ENCODE results near the gene CCDC142. TPM values are rescaled to one million over a fixed set of nuclear protein-coding genes. Genes with fewer than 3 reads are reported as not detected.

CCDC142 gene
- total RNA-seq, 4 donors from 2014 or later: 7.3 to 41.6 (median 13.7) TPM

DNA sequence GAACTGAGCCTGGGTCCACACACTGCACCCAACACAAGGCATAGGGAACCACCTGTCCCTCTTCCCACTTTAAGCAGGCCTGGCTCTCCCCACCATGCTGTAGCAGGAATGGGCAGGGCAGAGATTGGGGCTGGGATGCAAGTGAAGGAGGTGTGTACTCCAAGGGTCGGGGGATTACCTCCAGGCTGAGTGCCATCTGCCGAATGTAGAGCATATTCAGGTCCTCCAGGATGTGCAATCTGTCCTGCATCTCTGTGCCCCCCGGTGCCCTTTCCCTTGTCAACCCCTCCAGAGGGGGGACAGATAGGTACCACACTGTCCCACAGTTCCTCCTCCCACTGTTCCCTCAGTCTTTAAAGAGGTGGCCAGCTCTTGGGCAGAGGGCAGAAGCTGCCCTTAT, 43.4 kb downstream of the CCDC142 start:
- no peaks in the 10 kb centered on the region for H3K36me3 ChIP-seq
- H3K27ac ChIP-seq: peak overlapping the region in 3 of 4 donors; percentile 70 to 88 (median 84)
- TF ChIP-seq EP300 (IDR thresholded peaks at IDR 0.05) (no peak), POLR2A (IDR thresholded peaks at IDR 0.05) (no peak)
- H3K27me3 ChIP-seq: peaks cover 29% of the 10 kb centered on the region
- peaks cover 0 to 66% (median 13%) of the 10 kb centered on the region in 3 donors for H3K4me1 ChIP-seq
- WGBS, 2 donors (ENCODE audit: low coverage in 1 of 2): 0% methylated on average over 1 of the region's 3 CpGs; no CpG with 5 or more reads in 1 of the 2 donors
- ATAC-seq: no peak
- H3K9me3 ChIP-seq: no peaks in the 10 kb centered on the region
- peak overlapping the region; percentile 48 to 49 for H3K4me3 ChIP-seq

GRCh38 chr2:74438248-74438647, 44.5 kb downstream of the CCDC142 start:
- WGBS, 2 donors (ENCODE audit: low coverage in 1 of 2): 75 to 86% methylated on average over 1 of the region's 1 CpG
- H3K4me1 ChIP-seq: peaks cover 0 to 66% (median 13%) of the 10 kb centered on the region in 3 donors
- H3K4me3 ChIP-seq: peak overlapping the region in 1 of 2 donors; percentile 3
- TF ChIP-seq POLR2A (IDR thresholded peaks at IDR 0.05): no peak
- no peak for TF ChIP-seq POLR2AphosphoS5 (IDR thresholded peaks at IDR 0.05)
- no peak for TF ChIP-seq EP300 (IDR thresholded peaks at IDR 0.05)
- TF ChIP-seq, protein P1, sequence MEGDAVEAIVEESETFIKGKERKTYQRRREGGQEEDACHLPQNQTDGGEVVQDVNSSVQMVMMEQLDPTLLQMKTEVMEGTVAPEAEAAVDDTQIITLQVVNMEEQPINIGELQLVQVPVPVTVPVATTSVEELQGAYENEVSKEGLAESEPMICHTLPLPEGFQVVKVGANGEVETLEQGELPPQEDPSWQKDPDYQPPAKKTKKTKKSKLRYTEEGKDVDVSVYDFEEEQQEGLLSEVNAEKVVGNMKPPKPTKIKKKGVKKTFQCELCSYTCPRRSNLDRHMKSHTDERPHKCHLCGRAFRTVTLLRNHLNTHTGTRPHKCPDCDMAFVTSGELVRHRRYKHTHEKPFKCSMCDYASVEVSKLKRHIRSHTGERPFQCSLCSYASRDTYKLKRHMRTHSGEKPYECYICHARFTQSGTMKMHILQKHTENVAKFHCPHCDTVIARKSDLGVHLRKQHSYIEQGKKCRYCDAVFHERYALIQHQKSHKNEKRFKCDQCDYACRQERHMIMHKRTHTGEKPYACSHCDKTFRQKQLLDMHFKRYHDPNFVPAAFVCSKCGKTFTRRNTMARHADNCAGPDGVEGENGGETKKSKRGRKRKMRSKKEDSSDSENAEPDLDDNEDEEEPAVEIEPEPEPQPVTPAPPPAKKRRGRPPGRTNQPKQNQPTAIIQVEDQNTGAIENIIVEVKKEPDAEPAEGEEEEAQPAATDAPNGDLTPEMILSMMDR (IDR thresholded peaks at IDR 0.05): no peak
- H3K36me3 ChIP-seq: no peaks in the 10 kb centered on the region
- no peaks in the 10 kb centered on the region for H3K9me3 ChIP-seq
- ATAC-seq: no peak
- H3K27ac ChIP-seq: no peak overlapping the region
- peaks cover 24% of the 10 kb centered on the region for H3K27me3 ChIP-seq

DNA sequence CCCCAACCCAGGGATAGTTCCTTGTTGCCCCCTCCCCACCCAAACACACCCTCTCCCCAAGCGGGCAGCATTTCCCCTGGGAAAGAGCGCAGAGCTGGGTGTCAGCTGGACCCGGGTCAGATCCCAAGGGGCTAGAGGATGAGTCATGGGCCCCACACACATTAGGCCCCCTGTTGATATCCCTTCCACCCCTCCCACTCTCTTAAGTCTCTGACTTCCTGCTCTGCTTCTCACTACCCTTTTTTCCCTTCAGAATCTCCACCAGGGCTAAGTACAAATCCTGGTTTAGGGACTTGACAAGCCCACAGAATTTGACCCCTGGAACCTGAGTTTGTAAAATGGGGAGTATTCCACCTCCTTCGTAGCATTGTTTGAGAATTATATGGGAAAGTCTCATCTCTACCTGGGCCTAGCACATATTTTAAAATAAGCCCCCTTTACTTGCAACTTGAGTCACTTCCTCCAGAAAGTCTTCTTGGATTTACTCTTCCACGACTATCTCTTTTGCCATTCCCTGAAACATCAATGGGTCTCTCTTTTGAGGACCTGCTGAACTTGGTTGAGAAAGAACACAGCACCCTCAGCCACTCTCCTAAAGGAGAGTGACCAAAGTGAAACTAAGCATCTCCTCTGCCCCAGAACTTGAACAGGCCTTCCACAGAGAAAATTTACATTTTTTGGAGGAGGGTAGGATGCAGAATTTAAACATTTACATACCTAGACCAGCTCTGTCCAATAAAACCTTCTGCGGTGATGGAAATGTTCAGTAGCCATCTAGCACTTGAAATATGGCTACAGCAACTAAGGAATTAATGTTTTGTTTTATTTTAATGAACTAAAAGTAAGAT, 45.7 kb downstream of the CCDC142 start:
- peaks cover 0 to 64% (median 13%) of the 10 kb centered on the region in 3 donors for H3K4me1 ChIP-seq
- H3K4me3 ChIP-seq: peak overlapping the region in 1 of 2 donors; percentile 30
- ATAC-seq: no peak

DNA sequence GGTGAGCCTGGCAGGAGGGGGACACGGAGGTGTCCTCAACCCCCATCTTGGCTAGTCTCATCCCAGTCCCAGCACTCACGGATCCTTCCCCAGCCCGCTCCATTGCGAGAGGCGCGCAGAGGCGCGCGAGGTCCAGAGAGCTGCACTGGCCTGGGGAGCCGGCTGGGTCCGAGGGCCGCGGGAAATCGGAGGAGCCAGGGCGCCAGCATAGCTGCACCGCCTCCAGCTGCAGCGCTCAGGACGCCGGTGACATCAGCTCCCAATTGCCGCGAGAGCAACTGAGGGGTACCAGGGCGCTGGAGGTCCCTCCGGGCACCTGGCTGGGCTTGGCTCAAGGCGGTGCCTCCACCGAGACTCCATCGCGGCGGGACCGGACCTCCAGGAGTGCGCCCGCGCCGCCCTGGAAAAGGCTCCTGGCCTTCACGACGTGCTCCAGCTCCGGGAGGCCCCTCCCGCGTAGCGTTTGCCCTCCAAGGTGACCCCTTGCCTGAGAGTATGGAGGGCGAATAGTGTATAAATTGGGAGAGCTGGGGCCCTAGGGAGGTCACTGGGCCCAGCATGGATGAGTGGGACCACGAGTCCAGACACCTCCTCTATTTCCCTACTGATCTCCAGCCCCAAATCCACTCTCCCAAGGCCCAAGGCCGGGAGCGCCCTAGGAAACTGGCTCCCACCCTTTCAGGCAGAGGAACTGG, 46.5 kb downstream of the CCDC142 start:
- WGBS, 2 donors (ENCODE audit: low coverage in 1 of 2): 47% methylated on average over 3 of the region's 43 CpGs; no CpG with 5 or more reads in 1 of the 2 donors
- Histone ChIP-seq H3K36me3 (peaks cover 0 to 14% of the 10 kb centered on the region in 2 donors), H3K9me3 (no peaks in the 10 kb centered on the region), H3K4me3 (peak overlapping the region in 1 of 2 donors; percentile 30), H3K4me1 (peaks cover 0 to 56% (median 13%) of the 10 kb centered on the region in 3 donors), H3K27me3 (peaks cover 7% of the 10 kb centered on the region), H3K27ac (peak overlapping the region in 2 of 4 donors; percentile 27 to 50)
- no peak for ATAC-seq
- TF ChIP-seq POLR2AphosphoS5 (IDR thresholded peaks at IDR 0.05) (no peak), POLR2A (IDR thresholded peaks at IDR 0.05) (no peak)

More for the DNA sequence above, 45.7 kb downstream of the CCDC142 start:
- 72 to 80% methylated on average over 4 to 6 of the region's 6 CpGs for WGBS, 2 donors (ENCODE audit: low coverage in 1 of 2)
- TF ChIP-seq POLR2A (IDR thresholded peaks at IDR 0.05): no peak
- TF ChIP-seq, protein P1 (IDR thresholded peaks at IDR 0.05): no peak
- no peak for TF ChIP-seq POLR2AphosphoS5 (IDR thresholded peaks at IDR 0.05)
- no peak for TF ChIP-seq EP300 (IDR thresholded peaks at IDR 0.05)
- peaks cover 15% of the 10 kb centered on the region for H3K27me3 ChIP-seq
- peak overlapping the region in 2 of 4 donors; percentile 27 to 50 for H3K27ac ChIP-seq
- no peaks in the 10 kb centered on the region for H3K9me3 ChIP-seq
- peaks cover 0 to 6% of the 10 kb centered on the region in 2 donors for H3K36me3 ChIP-seq

GRCh38 chr2:74430502-74430901, 52.3 kb downstream of the CCDC142 start:
- Histone ChIP-seq H3K27me3 (no peaks in the 10 kb centered on the region), H3K4me3 (no peak overlapping the region), H3K9me3 (no peaks in the 10 kb centered on the region), H3K36me3 (peaks cover 0 to 72% of the 10 kb centered on the region in 2 donors), H3K27ac (no peak overlapping the region), H3K4me1 (no peaks in the 10 kb centered on the region)
- TF ChIP-seq, protein P1 (IDR thresholded peaks at IDR 0.05): no peak
- TF ChIP-seq EP300 (IDR thresholded peaks at IDR 0.05) (no peak), POLR2AphosphoS5 (IDR thresholded peaks at IDR 0.05) (no peak), POLR2A (IDR thresholded peaks at IDR 0.05) (no peak)
- WGBS, 2 donors (ENCODE audit: low coverage in 1 of 2): 82 to 87% methylated on average over 2 to 3 of the region's 11 CpGs
- no peak for ATAC-seq
